Head of caudate nucleus (tissue), 42 donors: ENCODE data around the gene ARHGEF3.
A peak's percentile ranks its signal among the peaks of the same experiment; 100 is the strongest.
"Not testable (repeated sequence)": the region's sequence is repeated elsewhere in the genome, so short reads cannot be mapped to it uniquely, and the experiment has no call there.

ENCODE experiments used
- DNase-seq, 42 donors: peaks; one replicate each; pipeline versions ENCODE4 v3.0.0 to v3.0.0-alpha.2; 2020 to 2021; ENCODE audit warnings: mixed read lengths in 7 of 42
- intact Hi-C: fragments of 100-400 bp; cut with DNase I; formaldehyde crosslinking; loops from one replicate; pipeline ENCODE4 v1.15.0; 2022

The ARHGEF3 gene

DNA sequence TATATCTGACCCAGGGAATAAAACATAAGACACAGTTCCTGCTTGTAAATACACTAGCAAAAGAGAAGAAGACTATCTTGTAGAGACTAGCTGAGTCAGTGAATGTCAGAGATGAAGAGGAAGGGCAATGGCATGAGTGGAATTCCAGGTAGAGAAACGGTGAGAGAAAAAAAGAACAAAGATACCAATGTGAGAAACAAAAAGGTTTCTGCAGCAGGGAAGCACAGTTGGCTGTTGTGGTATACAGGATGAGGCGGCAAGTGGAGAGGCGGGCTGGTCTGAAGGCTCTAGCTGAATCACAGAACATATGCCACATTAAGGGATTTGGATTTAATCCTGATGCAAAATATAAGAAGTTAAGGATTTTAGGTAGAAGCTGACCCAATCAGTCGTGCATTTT is 101.6 kb downstream of the ARHGEF3 start:
- intact Hi-C loops: loop anchor here (5.0 kb wide), 1 partner anchor 102 kb away; the partner anchor contains the start of gene ARHGEF3
- no peak for DNase-seq

DNA sequence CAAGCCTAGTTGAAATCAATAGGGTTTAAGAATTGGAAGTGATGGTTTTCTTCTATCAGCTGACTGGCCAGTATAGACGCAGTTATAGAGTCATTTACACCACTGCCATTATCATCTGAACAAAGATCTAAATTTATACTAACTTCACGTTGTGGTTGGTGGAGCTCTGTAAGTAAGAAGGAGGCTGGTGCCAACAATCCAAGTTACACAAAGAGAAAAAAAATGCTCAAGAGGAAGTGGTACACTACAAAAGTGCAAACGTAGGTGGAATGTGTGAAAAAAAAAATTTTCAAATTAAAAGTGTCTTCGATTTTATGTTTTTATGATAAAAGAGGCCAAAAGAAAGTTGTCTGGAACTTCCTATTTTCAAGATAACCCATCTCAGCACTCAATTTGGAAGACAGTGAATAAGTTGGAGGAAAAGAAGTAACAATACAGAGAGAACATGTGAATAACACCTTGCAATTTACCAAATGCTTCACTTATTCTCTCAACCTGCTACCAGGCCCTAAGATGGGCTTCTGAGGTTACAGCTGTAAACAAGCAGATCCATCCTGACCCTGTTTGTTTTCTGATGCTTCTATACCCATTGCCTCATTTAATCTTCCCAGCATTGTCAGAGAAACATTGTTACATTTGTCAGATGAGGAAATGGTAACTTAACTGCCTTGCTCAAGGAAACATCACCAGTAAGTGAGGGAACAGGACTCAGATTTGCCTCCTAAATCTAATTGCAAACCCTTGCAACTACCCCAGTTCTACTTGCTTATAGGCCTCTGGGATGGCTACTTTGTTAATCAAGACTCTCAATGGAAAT is 106.7 kb downstream of the ARHGEF3 start:
- no peak for DNase-seq
- intact Hi-C loops: no loop called here

DNA sequence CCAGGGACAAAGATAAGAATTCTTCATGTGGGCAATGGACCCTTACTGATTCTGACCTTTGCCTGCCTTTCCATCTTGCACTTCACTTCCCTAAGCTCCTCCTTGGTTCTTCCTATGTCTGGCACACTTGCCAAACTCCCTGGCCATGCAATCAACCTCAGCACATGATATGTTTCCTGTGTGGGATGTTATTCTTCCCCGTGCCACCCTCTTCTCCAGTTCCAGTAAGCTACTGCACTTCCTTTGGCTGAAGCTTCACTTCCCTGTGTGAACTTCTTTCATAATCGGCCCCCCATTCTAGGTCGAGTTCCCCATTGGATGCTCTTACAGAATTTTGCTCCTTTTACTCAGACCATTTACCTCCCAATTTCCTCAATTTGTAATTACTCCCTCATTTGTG is 108.0 kb downstream of the ARHGEF3 start:
- intact Hi-C loops: no loop called here
- peak in 2 of 42 donors; percentile 5 to 33 for DNase-seq

- DNase-seq: not testable (repeated sequence)
Observed at GRCh38 chr3:56692520-56693433, 109.0 kb downstream of the ARHGEF3 start.

DNA sequence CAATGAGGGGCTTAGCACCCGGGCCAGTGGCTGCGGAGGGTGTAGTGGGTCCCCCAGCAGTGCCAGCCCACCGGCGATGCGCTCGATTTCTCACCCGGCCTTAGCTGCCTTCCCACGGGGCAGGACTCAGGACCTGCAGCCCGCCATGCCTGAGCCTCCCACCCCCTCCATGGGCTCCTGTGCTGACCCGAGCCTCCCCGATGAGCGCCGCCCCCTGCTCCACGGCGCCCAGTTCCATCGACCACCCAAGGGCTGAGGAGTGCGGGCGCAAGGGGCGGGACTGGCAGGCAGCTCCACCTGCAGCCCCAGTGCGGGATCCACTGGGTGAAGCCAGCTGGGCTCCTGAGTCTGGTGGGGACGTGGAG is 109.8 kb downstream of the ARHGEF3 start:
- DNase-seq, intact Hi-C loops: not testable (repeated sequence)

More at GRCh38 chr3:56692520-56693433, 109.0 kb downstream of the ARHGEF3 start:
- intact Hi-C loops: not testable (repeated sequence)

GRCh38 chr3:56691165-56692000 is 110.4 kb downstream of the ARHGEF3 start:
- no peak for DNase-seq
- intact Hi-C loops: no loop called here

DNA sequence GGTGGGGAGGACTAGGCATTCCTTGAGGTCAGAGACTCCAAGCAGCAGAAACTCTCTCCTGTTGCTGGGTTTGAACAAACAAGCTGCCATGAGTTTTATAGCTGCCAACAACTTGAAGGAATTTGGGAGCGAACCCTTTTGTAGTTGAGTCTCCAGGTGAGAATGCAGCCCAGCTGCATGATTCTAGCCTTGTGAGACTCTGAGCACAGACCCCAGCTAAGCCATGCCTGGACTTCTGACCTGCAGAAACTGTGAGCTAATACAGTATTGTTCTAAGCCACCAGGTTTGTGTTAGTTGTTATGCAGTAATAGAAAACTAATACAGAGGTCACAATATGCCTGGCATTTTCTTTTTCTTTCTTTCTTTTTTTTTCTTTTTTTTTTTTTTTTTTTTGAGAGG is 112.4 kb downstream of the ARHGEF3 start:
- no peak for DNase-seq
- intact Hi-C loops: no loop called here

- intact Hi-C loops: no loop called here
- no peak for DNase-seq
Observed at GRCh38 chr3:56688191-56688590, 113.6 kb downstream of the ARHGEF3 start.

- intact Hi-C loops: no loop called here
- DNase-seq: no peak
Observed at GRCh38 chr3:56684029-56684428, 117.7 kb downstream of the ARHGEF3 start.

DNA sequence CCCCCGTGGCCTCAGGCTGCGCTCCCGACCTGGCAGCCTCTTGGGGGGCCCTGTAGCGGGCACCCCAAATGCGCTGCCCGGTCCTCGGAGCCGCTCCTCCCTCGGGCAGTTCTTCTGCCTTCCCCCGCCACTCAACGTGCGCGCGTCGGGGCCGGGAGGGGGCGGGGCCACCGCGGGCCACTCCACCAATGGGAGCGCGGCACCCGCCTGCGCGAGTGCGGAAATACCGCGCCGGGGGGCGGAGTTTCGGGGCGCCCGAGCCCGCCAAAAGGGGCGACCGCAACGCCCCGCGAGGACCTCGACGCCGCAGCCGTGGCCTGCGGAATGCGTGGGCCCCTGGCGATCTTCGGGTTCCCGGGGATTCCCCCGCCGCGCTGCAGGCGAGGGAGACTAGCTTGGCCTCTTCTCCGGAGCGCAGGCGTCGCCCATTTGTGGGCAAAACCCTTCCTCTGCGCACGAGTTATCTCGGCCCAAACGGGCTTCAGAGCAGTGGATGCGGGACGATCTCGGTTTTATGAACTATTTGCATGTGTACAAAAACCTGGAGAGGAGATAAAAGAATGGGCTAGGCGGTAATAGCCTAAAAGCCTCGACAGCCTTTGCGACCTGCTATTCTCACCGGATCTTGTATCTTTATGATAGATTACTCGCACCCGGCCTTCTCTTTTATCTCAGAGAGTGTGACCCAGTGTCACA is 118.5 kb downstream of the ARHGEF3 start, which contains the start of gene TASOR:
Gene TASOR, minus strand, starts transcription at position 144 of the 696 bp plus-strand sequence. CDS start 259 bp downstream, outside the sequence.
- DNase-seq: peak; percentile 50 to 91 (median 83)
- intact Hi-C loops: no loop called here

DNA sequence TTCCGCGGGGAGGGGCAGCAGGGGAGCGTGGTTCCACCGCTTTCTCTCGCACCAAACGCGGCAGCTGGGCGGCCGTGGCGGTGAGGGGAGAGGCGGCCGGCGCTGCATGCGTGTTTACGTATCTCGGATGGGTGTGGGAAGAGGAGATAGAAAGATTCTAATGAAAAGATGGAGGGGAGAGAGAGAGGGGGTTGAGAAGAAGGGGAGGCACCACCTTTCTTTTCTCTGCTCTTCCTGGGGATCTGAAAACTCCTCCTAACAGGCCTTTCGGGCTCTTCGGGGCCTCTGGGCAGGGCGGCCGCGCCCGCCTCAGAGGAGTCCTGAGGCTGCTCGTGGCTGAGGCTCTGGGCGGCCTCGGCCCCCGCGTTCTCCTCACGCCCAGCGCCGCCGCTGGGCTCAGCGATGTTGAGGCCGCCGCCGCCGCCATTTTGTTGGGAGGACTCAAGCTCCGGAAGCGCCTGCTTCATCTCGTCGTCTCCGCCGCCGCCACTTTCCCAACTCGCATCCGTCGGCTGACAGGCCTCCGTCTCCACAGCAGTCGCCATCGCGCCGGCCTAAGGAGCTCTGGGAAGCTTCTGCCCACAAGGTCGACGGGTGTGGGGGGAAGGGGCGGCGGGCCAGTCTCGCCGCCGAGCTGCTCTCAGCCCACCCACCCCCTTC is 119.2 kb downstream of the ARHGEF3 start:
- intact Hi-C loops: no loop called here
- peak in 41 of 42 donors; percentile 57 to 86 (median 75) for DNase-seq

DNA sequence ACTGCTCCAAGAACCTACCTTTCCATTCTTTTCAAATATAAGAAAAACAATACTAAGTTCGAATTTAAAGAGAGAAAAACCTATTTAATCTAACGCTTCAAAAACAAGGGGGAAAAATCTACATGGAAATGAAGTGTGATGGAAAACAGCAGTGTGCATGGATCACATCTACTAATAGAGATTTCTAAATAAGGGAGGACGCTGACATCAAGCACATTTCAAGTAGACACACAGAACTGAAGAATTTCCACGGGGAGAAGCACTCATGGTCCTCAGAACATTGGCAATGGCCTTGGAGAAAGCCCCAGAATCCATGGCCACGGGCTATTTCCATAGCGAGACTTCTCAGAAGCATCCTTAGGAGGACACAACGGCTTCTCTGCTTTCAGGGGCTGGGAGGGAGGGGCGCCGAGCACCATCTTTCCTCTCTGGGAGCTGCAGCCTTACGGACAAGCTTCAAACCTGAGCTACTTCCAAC is 119.7 kb downstream of the ARHGEF3 start:
- peak in 1 of 42 donors; percentile 44 for DNase-seq
- intact Hi-C loops: no loop called here

DNA sequence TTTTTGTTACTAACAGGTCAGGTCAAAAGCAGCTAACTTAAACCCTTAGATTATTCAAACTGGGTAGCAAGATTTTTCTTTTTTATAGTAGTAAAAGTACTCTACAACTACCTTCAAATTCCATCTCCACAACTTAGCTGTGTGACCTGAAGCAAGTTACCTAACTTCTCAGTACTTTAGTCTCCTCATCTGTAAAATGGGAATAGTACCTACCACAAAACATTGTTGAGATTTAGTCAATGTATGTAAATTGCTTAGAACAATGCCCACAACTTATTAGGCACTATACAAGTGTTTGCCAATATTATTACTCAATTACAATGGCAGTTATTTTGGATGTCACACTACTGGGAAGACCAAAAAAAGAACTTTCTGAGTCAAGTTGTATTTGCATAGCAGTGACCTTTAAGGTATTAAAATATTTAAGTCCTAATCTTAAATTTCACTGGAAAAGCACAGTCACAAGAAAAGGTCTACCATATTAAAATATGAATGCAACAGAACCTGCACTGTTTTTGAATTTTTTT is 121.6 kb downstream of the ARHGEF3 start:
- intact Hi-C loops: no loop called here
- DNase-seq: no peak
